Measurements from ENCODE around the gene TCHHL1. TPM values are rescaled to one million over a fixed set of nuclear protein-coding genes. Genes with fewer than 3 reads are reported as not detected.

TCHHL1 gene
- not detected in 2 replicates for total RNA-seq (ENCODE audit: low replicate concordance)

DNA sequence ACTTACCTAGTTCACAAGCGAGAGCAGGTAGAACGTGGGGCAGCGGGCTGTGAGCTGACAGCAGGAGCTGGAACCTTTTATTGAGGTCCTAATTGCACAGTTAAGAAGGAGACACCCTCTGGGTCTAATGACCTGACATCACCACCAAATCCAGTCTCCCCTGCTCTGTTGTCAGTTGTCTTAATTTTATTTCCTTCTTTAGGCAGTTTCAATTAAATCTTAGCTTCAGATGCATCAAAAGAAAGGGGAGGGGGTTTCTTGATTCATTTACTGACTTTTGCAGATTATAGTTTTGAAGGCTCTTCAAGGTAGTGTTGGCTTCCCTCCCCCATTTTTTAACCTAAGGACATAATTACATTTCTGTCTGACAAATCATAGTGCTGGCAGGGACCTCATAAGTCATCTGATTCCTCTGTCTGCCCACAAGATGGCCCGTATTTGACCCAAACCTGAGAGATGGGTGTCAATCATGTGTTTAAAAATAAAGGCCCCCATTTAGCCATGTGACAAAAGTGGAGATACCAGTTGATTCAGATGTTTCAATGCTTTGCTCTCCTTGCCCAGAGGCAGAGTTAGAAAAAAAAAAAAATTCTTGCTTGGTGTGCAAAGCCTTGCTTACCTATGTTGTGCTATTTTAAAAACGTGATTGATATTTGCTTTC, at the start of gene TCHHL1:
Gene TCHHL1 (minus strand): TSS at position 51 of the 661 bp plus-strand sequence. CDS start 921 bp downstream, outside the sequence.
- H3K4me3 ChIP-seq (ENCODE audit: low read depth, low read length): no peak within 1 kb of the TSS

DNA sequence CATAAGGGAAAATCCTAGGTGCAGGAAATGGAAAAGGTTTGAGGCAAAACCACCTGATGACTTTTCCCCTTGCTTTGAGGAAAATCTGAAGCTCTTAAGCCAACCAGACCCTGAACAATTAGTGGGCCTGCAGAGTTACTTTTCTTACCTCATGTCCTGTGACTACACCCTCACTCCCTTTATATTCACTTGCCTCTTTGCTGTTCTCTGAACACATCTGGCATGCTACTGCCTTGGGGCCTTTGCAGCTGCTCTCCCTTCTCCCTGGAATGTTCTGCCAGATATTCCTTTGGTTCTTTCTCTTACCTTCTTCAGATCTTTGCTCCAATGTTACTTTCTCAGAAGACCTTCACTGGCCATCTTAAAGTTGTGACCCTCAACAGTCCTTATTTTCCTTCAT, 48.4 kb upstream of the TCHHL1 start:
- TF ChIP-seq, protein P1, sequence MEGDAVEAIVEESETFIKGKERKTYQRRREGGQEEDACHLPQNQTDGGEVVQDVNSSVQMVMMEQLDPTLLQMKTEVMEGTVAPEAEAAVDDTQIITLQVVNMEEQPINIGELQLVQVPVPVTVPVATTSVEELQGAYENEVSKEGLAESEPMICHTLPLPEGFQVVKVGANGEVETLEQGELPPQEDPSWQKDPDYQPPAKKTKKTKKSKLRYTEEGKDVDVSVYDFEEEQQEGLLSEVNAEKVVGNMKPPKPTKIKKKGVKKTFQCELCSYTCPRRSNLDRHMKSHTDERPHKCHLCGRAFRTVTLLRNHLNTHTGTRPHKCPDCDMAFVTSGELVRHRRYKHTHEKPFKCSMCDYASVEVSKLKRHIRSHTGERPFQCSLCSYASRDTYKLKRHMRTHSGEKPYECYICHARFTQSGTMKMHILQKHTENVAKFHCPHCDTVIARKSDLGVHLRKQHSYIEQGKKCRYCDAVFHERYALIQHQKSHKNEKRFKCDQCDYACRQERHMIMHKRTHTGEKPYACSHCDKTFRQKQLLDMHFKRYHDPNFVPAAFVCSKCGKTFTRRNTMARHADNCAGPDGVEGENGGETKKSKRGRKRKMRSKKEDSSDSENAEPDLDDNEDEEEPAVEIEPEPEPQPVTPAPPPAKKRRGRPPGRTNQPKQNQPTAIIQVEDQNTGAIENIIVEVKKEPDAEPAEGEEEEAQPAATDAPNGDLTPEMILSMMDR (IDR thresholded peaks at IDR 0.05; ENCODE audit: insufficient read depth, low read length): no peak
- no peak overlapping the region for H3K4me3 ChIP-seq (ENCODE audit: low read depth, low read length)
- no peak for DNase-seq (ENCODE audit: low read depth)

More for the DNA sequence above, at the start of gene TCHHL1:
- TF ChIP-seq, protein P1 (IDR thresholded peaks at IDR 0.05; ENCODE audit: insufficient read depth, low read length): no peak
- no peak for DNase-seq (ENCODE audit: low read depth)

DNA sequence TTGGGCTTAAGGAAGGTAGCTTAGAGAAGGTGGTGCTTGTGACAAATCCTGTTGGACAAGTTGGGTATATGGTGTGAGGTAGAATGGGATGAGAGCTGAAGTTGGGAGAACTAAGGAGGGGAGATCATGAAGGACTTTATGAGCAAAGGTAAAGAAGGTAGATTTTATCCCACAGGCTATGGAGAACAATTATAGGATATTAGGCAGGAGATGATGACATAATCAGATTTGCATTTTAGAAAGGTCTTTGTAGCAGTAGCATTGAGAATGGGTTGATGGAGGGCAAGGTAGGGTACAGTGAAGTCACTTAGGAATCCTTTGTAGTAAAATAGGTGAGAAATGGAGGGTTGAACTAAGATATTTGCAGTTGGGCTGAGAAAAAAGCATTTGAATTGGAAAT, 41.3 kb upstream of the TCHHL1 start:
- TF ChIP-seq, protein P1 (IDR thresholded peaks at IDR 0.05; ENCODE audit: insufficient read depth, low read length): no peak
- DNase-seq (ENCODE audit: low read depth): no peak
- H3K4me3 ChIP-seq (ENCODE audit: low read depth, low read length): no peak overlapping the region

DNA sequence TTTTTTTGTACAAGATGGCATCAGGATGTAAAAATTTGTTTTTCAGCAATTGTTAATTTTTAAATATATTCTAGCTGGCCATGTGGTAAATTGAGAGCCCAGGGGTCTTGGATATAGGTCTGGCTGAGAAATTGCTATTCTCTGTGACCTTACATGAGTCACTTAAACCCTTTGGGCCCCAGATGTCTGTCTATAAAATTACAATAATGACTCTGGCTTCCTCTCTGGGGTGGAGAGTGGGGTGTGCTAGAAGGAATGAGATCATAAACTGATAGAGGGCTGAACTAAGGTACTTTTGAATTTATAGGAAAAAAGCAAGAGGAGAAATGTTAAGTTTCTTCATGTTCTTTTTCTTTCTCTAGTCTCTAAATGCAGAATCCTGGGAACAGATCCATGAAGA, 38.8 kb upstream of the TCHHL1 start:
- DNase-seq (ENCODE audit: low read depth): no peak
- TF ChIP-seq, protein P1 (IDR thresholded peaks at IDR 0.05; ENCODE audit: insufficient read depth, low read length): no peak

DNA sequence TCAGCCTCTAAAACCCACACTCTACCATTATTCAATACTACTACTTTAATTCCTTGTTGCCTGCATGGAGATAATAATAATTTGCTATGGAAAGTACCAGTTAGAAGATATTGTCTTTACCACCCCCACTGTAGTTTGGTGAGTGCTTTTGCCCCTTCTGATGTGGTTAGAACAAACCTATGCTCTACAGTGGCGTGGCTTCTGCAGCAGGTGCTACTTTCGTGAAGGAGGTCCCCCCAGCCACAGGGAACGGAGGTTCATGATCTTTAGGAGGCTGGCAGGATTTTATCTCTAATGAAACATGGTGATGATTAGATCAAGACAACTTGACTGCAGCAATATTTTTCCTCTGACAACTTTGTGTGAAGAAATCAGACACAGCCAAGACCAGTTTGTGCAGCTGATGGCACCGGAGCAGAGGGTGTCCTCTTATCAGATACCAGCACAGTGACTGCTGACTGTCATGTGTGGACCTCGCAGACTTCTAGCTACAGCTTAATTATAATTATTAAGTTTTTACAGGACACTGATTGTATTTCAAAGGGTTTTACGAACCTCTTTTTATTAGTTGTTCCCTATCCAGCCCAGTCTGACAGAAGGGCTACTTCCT, 37.1 kb upstream of the TCHHL1 start:
- TF ChIP-seq, protein P1 (IDR thresholded peaks at IDR 0.05; ENCODE audit: insufficient read depth, low read length): no peak
- no peak overlapping the region for H3K4me3 ChIP-seq (ENCODE audit: low read depth, low read length)
- no peak for DNase-seq (ENCODE audit: low read depth)

More for the DNA sequence above, 38.8 kb upstream of the TCHHL1 start:
- no peak overlapping the region for H3K4me3 ChIP-seq (ENCODE audit: low read depth, low read length)

DNA sequence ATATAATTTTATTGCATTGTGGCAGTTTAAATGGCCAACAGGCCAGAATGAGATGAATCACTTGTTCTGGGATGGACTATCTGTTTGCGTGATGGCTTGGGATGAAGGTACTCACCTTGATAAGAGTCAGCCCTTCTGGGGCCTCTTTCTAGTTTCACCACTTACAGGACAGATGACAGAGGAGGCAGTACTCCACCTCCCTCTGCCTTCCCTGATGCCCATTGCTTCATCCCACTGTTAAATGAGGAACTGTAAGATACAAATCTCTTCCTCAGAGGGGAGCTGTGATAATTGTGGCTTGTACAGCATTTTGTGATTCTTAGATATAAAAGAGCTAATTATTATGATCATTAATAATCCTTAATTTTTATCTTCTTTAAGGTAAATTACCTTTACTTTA, 30.1 kb upstream of the TCHHL1 start:
- no peak for DNase-seq (ENCODE audit: low read depth)
- no peak overlapping the region for H3K4me3 ChIP-seq (ENCODE audit: low read depth, low read length)
- TF ChIP-seq, protein P1 (IDR thresholded peaks at IDR 0.05; ENCODE audit: insufficient read depth, low read length): no peak
